ENCODE results near the gene GLP2R. TPM values are rescaled to one million over a fixed set of nuclear protein-coding genes. Genes with fewer than 3 reads are reported as not detected.

GLP2R gene
- polyA plus RNA-seq, 1 donor from 2014 or later = not detected

DNA sequence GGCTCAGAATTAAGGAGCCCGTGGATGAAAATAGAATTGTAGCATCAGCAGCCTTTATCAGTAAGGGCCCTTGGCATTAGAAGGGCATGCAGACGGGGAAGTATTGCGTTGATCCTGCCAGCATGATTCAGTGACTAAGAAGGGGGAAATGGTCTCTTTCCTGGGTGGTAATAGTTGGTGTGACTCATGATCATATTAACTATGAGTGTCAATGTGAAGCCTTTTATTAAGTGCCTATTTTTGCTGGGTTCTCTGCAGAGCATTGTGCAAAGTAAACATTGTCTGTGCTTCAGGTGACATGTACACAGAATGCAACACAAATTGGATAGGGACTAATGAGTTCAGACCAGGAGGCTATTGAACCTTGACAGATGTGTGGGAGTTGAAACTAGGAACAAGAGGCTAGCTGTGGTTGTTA lies 54.9 kb downstream of the GLP2R start:
- no peaks in the 10 kb centered on the region for H3K9me3 ChIP-seq (ENCODE audit: low read length)
- no peak overlapping the region for H2AFZ ChIP-seq (ENCODE audit: low read depth, low read length)
- no peak overlapping the region for H3K27ac ChIP-seq (ENCODE audit: low read length)
- no peaks in the 10 kb centered on the region for H3K27me3 ChIP-seq (ENCODE audit: insufficient read depth, low read depth, low read length)
- H3K4me2 ChIP-seq (ENCODE audit: low read length) = no peak overlapping the region
- no peak overlapping the region for H3K4me3 ChIP-seq (ENCODE audit: low read length)
- H3K9me2 ChIP-seq (ENCODE audit: insufficient read depth, low read length) = no peaks in the 10 kb centered on the region
- H3K9ac ChIP-seq (ENCODE audit: low read length) = no peak overlapping the region
- H3K36me3 ChIP-seq (ENCODE audit: insufficient read depth, low read length) = no peaks in the 10 kb centered on the region
- no peaks in the 10 kb centered on the region for H3F3A ChIP-seq (ENCODE audit: insufficient read depth, low read length, poor library complexity, severe bottlenecking)
- TF ChIP-seq, protein P1, sequence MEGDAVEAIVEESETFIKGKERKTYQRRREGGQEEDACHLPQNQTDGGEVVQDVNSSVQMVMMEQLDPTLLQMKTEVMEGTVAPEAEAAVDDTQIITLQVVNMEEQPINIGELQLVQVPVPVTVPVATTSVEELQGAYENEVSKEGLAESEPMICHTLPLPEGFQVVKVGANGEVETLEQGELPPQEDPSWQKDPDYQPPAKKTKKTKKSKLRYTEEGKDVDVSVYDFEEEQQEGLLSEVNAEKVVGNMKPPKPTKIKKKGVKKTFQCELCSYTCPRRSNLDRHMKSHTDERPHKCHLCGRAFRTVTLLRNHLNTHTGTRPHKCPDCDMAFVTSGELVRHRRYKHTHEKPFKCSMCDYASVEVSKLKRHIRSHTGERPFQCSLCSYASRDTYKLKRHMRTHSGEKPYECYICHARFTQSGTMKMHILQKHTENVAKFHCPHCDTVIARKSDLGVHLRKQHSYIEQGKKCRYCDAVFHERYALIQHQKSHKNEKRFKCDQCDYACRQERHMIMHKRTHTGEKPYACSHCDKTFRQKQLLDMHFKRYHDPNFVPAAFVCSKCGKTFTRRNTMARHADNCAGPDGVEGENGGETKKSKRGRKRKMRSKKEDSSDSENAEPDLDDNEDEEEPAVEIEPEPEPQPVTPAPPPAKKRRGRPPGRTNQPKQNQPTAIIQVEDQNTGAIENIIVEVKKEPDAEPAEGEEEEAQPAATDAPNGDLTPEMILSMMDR (IDR thresholded peaks at IDR 0.05; ENCODE audit: poor library complexity, severe bottlenecking) = no peak
- TF ChIP-seq EP300 (conservative IDR thresholded peaks at IDR 0.05; ENCODE audit: poor library complexity, severe bottlenecking) (no peak), TAF1 (IDR thresholded peaks at IDR 0.05; ENCODE audit: low read depth) (no peak), SMC3 (conservative IDR thresholded peaks at IDR 0.05; ENCODE audit: poor library complexity) (no peak), POLR2AphosphoS5 (IDR thresholded peaks at IDR 0.05) (no peak), RAD21 (conservative IDR thresholded peaks at IDR 0.05) (no peak), EZH2 (IDR thresholded peaks at IDR 0.05; ENCODE audit: borderline replicate concordance, insufficient read depth, low read length, poor library complexity, severe bottlenecking) (no peak), MXI1 (conservative IDR thresholded peaks at IDR 0.05; ENCODE audit: poor library complexity, severe bottlenecking) (no peak)
- TF ChIP-seq, protein P2, sequence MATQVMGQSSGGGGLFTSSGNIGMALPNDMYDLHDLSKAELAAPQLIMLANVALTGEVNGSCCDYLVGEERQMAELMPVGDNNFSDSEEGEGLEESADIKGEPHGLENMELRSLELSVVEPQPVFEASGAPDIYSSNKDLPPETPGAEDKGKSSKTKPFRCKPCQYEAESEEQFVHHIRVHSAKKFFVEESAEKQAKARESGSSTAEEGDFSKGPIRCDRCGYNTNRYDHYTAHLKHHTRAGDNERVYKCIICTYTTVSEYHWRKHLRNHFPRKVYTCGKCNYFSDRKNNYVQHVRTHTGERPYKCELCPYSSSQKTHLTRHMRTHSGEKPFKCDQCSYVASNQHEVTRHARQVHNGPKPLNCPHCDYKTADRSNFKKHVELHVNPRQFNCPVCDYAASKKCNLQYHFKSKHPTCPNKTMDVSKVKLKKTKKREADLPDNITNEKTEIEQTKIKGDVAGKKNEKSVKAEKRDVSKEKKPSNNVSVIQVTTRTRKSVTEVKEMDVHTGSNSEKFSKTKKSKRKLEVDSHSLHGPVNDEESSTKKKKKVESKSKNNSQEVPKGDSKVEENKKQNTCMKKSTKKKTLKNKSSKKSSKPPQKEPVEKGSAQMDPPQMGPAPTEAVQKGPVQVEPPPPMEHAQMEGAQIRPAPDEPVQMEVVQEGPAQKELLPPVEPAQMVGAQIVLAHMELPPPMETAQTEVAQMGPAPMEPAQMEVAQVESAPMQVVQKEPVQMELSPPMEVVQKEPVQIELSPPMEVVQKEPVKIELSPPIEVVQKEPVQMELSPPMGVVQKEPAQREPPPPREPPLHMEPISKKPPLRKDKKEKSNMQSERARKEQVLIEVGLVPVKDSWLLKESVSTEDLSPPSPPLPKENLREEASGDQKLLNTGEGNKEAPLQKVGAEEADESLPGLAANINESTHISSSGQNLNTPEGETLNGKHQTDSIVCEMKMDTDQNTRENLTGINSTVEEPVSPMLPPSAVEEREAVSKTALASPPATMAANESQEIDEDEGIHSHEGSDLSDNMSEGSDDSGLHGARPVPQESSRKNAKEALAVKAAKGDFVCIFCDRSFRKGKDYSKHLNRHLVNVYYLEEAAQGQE (IDR thresholded peaks at IDR 0.05; ENCODE audit: borderline replicate concordance) = no peak
- no peaks in the 10 kb centered on the region for H4K20me1 ChIP-seq (ENCODE audit: insufficient read depth)
- H3K79me2 ChIP-seq (replicated peaks; ENCODE audit: insufficient read depth, low read length) = no peaks in the 10 kb centered on the region

DNA sequence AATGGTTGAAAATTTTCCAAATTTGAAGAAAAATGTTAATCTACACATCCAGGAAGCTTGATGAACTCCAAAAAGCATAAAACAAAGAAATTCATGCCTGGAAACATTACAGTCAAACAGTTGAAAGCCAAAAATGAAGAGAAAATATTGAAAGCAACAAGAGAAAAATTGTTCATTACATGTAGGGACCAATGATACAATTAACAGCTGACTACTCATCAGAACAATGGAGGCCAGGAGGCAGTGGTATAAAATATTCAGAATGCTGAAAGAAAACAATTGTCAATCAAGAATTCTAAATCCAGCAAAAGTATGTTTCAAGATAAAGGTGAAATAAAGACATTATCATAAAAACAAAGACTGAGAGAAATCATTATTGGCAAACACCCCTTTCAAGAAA lies 57.7 kb downstream of the GLP2R start:
- TF ChIP-seq SMC3 (conservative IDR thresholded peaks at IDR 0.05; ENCODE audit: poor library complexity) (no peak), MXI1 (conservative IDR thresholded peaks at IDR 0.05; ENCODE audit: poor library complexity, severe bottlenecking) (no peak), TAF1 (IDR thresholded peaks at IDR 0.05; ENCODE audit: low read depth) (no peak), EP300 (conservative IDR thresholded peaks at IDR 0.05; ENCODE audit: poor library complexity, severe bottlenecking) (no peak), EZH2 (IDR thresholded peaks at IDR 0.05; ENCODE audit: borderline replicate concordance, insufficient read depth, low read length, poor library complexity, severe bottlenecking) (no peak), RAD21 (conservative IDR thresholded peaks at IDR 0.05) (no peak), POLR2AphosphoS5 (IDR thresholded peaks at IDR 0.05) (no peak)
- TF ChIP-seq, protein P2 (IDR thresholded peaks at IDR 0.05; ENCODE audit: borderline replicate concordance) = no peak
- TF ChIP-seq, protein P1 (IDR thresholded peaks at IDR 0.05; ENCODE audit: poor library complexity, severe bottlenecking) = no peak
- H3K4me3 ChIP-seq (ENCODE audit: low read length) = no peak overlapping the region
- H3F3A ChIP-seq (ENCODE audit: insufficient read depth, low read length, poor library complexity, severe bottlenecking) = no peaks in the 10 kb centered on the region
- no peak overlapping the region for H3K27ac ChIP-seq (ENCODE audit: low read length)
- H3K4me2 ChIP-seq (ENCODE audit: low read length) = no peak overlapping the region
- no peak overlapping the region for H2AFZ ChIP-seq (ENCODE audit: low read depth, low read length)
- no peaks in the 10 kb centered on the region for H3K9me3 ChIP-seq (ENCODE audit: low read length)
- H3K9me2 ChIP-seq (ENCODE audit: insufficient read depth, low read length) = no peaks in the 10 kb centered on the region
- H3K27me3 ChIP-seq (ENCODE audit: insufficient read depth, low read depth, low read length) = no peaks in the 10 kb centered on the region
- no peaks in the 10 kb centered on the region for H4K20me1 ChIP-seq (ENCODE audit: insufficient read depth)
- no peaks in the 10 kb centered on the region for H3K79me2 ChIP-seq (replicated peaks; ENCODE audit: insufficient read depth, low read length)
- H3K36me3 ChIP-seq (ENCODE audit: insufficient read depth, low read length) = no peaks in the 10 kb centered on the region
- H3K9ac ChIP-seq (ENCODE audit: low read length) = no peak overlapping the region
